Medulla oblongata (tissue), 1 donor: Measurements from ENCODE around the gene PDE8A.
A peak's percentile ranks its signal among the peaks of the same experiment; 100 is the strongest.

Experiments used
- DNase-seq: peaks from one replicate; pipeline ENCODE4 v3.0.0-alpha.2; 2015; ENCODE audit errors: extremely low spot score

Gene PDE8A

DNA sequence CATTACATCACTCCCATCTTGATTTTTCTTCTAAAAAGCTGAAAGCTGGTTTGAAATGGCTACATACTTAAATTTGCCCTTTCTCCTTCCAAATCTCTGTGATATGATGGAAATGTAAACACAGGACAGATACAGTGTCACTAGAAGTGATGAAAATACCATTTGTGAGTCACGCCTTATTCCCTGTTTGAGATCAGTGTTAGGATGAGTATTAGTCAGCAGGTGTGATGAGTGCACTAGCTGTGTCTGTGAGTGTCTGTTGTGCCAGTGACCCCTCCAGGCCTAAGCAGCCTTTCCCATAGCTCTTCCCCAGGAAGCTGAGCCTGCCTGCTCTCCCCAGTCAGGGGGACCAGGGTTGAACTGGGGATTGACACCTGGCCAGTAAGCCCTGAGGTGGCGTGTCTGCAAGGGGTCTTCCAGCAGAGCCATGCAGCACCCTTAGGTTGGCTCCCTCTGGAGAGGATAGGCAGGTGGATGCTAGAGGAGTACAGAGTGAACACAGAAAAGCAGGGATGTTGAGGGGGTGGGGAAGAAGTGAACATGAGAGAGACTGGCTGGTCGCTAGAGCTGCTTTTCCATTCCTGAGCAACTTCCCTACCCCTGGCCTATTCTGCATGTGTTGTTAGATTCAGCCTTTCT is 92.0 kb downstream of the PDE8A start:
- no peak for DNase-seq

DNA sequence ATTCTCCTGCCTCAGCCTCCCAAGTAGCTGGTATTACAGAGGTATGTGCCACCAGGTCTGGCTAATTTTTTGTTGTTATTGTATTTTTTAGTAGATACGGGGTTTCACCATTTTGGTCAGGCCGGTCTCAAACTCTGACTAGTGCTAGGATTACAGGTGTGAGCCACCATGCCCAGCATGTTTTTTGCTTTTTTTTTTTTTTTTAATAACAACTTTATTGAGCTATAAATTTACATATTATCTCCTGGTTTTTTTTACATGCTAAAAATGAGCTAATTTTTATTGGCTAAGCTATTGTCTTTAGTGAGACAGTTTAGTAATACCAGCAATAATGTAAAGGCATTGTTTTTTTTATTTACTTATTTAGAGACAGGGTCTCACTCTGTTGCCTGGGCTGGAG is 105.2 kb downstream of the PDE8A start:
- no peak for DNase-seq

DNA sequence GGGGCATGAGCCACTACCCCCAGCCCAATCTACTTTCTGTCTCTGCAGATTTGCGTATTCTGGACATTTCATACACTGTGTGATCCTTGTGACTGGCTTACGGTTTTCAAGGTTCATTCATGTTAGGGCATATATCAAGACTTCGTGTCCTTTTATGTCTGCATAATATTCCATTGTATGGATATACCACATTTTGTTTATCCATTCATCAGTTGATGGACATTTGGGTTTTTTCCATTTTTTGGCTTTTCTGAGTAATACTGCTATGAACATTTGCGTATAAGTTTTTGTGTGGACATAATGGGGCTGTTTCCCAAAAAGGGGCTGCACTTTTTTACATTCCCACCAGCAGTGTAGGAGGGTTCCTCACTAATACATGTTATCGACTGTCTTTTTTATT is 106.6 kb downstream of the PDE8A start:
- no peak for DNase-seq

DNA sequence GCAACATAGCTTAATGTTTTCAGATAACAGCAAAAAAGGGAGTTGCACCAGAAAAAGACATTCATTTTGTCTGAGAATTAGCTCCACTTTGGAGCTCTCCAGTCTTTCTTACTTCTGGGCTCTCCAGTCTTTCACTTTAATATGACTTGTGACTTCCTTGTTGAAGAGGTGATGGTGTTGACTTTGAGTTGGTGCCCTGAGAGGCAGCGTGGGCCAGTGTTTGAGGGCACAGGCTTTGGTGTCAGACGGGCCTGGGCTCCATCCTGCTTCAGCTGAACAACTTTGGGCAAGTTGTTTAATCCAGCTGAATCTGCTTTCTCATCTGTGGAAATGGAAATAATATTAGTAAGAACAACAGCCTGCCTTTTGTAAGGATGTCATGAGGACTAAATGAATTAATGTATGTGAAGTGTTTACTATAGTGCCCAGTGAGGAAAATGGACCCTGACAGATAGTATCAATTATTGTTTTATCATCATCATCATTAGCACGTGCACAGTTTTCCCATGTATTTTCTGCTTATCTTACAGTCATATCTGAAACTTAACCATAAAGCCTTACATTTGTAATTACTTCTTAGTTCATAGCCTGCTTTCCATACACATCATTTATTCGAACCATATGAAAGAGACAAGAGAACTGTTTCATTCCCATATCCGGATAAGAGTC is 108.4 kb downstream of the PDE8A start:
- DNase-seq = no peak

DNA sequence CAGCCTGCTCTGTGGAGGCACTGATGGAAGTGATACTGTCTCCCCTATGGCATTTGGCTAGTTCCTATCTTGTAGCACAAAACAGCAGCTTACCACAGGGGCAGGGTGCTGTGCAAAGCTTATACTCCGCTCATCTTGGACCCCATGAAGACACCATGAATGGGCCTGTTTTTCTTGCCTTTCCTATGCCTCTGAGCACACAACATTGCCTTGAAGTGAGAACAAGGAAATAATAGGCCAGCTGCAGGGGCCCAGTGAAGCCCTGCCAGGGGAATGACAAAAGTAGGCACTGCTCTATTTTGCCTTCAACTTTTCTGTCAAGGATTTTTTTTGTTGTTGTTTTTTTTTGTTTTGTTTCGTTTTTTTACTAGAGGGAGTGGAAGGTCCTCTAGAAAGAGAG is 110.3 kb downstream of the PDE8A start:
- peak; percentile 67 for DNase-seq

DNA sequence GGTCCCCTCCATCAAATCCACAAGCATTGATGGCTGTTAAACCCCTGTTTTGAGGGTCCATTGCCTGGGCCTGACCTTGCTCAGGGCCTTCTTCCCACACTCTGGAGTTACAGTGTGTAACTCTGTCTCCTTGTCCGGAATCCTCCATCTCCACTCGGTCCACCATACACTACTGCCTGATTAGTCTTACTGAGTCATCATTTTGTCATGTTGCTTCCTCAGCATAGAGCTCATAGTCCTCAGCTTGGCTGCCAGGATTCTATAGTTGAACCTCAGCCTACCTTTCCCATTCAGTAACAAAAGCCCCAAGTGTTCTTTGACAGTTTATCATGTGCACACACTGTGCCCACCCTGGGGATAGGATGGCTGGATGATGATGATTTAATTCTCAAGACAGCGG is 113.0 kb downstream of the PDE8A start:
- DNase-seq = no peak

DNA sequence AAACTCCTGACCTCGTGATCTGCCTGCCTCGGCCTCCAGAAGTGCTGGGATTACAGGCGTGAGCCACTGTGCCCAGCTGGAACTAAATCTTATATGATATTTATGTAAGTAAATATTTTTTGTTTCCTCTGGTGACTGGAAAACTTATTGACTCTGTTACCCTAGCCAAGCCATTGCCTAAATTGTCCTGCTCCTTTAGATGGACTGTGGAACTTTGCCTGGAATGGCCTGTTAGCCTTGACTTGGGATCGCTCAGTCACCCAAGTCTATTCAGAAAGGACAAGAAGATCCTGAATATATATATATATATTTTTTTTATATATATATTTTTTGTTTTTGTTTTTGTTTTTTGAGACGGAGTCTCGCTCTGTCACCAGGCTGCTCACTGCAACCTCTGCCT is 113.9 kb downstream of the PDE8A start:
- no peak for DNase-seq

DNA sequence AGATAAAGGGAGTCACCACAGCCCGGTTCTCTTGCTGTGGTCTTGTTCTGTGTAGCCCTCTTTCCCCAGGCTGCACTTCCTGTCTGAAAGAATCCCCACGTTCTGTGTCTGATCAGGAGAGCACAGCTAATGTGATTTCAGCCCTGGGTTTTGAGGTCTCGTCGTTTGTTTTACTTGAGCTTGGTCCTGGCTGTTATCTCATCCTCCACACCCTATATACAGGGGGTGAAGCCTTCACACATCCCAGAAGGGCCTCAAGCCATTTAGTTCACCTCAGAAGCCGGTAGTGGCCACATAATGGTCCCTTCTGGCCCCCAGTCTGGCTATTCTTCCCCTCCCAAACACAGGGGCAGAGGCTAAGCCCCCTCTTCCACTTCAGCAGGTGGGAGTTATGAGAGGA is 115.6 kb downstream of the PDE8A start:
- DNase-seq = no peak

DNA sequence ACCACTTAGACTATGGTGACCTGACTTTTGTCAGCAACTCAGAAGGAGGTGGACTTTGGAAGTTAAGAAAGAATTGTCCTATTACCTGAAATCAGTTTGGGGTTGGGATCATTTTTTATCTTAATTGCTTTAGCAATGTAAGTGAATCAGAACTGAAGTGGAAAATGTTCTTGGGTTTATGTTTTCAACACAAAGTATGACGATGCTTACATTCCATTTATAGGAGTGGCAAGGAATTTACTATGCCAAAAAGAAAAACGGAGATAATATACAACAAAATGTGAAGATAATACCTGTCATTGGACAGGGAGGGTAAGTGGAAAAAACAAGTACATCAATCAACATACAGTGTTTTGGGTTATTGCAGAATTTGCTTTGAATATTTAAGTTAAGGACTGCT is 116.1 kb downstream of the PDE8A start:
- DNase-seq = no peak

DNA sequence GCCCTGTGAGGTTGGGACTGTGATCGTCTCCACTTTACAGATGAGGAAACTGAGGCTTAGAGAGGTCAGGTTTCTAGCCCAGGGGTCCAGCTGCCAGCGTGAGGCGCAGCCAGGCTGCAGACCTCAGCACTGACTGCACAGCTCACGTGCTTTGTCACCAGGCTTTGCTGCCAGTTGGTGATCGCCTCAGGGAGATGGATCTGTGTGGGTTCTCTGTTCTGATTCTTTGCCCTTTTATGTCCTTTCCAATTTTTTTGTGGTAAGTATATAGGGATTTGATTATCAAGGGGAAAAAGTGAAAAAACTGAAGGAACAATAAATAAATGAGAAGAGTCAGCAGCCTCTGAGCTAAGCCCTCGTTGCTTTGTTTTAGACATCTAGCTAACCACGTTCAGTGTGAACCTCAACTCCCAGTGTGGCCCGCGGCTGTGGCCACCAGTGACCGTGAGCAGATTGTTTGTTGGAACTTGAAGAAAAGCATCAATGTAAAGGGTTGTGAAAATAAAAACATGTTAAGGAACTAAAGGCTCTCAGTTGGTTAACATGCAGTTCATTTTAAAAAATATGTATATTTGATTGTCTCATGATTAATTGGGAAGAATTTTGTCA is 117.6 kb downstream of the PDE8A start:
- DNase-seq = peak; percentile 78

DNA sequence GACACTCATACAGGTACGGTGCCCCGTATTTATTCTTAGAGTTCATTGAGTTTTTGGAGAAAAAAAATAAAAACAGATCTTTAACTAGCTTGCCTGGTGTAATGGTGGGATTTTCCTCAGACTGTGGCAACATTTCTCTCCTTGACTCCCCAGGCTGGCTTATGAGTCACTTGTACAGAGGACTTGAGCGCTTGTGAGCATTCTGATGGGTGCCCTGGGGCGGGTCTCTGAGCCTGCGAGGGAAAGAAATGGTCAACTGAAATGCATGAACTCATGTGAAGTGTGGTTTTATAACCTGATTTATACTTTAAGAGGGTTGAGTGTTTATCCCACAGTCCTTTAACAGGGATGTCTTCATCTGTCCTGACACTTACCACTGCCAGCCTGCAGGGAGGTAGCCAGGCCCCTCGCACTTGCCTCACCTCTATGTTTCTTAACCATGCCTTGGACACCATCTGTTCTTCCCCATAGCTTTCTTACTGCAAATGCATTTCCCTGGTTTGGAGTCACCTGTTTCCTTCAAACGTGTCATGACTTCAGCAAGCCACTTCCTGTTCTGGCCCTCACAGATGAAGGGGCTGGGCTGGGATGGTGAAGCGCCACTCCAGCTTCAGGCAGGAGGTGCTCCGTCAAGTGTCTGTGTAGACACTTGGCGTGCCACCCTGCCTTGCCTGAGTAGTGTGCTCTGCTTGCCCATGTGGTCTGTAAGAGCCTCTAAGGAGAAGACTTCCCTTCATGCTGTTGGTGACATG is 118.7 kb downstream of the PDE8A start:
- DNase-seq = no peak

DNA sequence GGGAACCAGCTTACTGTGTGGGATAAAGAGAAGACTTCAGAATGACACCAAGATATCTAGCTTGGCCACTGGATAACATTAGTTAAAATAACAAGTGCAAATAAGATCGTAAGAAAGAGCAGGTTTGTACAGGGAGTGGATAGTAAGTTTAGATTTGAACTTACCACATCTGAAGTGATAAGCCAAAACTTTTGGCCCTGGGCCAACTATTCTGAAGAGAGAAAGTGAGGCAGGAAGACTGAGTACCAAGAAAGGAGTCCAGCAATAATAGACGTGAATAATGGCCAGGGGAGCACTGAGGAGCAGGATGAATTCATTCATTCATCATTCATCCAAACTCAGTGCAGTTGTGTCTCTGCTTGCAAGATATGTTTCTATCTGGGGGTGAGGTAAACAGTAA is 122.9 kb downstream of the PDE8A start:
- DNase-seq = no peak

DNA sequence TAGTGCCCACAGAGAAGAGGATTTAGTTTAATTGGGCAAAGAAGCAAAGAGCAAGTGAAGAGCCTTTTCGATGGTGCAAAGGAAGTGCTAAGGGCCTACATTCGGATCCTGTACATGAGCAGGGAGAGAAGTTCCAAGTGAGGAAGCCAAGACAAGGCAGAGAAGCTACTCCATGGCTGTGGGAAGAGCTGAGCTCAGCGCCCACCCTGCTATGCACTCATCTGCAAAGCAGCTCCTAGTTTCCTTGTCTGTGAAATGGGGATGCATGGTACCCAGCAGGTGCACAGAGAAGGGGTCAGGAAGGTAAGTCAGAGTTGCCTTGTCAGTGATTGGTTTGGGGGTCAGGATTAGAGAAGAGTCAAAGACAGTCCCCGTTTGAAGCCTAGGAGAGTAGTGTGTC is 126.5 kb downstream of the PDE8A start:
- no peak for DNase-seq

DNA sequence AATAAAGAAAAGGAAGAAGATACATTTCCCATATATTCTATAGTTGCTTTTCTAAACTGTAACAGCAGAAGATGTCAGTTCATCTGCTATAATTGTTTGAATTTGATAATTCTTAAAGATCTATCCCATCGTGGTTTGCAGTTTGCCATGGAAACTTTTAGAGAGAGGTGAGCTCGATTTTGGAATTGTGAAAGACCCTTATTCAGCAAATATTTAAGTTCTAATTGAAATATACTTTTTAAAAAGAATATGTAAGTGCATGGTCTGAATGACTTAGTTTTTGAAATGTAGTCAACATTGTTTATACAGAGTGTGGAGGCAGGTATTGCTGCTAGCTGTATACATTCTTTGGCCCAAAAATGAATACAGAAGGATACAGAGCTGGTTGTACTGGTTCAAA is 127.7 kb downstream of the PDE8A start:
- no peak for DNase-seq

DNA sequence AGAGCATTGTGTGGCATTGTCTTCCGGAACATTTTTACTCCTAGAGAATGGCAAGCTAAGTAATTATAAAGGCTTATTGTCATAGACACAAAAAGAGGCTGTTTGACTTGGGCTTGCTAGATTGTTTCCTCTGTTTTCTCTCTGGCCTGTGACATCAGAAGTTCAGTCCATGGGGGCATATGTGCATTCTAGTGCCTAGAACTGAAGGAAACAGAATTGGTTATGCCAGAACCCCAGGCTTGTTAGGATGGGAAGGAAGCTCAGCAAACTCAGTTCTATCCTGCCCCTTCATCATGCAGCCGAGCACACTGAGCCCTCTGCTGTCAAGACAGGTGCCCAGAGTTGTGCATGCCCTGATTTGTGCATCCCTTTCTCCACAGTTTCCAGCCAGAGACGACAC is 131.3 kb downstream of the PDE8A start:
- DNase-seq = peak; percentile 96

DNA sequence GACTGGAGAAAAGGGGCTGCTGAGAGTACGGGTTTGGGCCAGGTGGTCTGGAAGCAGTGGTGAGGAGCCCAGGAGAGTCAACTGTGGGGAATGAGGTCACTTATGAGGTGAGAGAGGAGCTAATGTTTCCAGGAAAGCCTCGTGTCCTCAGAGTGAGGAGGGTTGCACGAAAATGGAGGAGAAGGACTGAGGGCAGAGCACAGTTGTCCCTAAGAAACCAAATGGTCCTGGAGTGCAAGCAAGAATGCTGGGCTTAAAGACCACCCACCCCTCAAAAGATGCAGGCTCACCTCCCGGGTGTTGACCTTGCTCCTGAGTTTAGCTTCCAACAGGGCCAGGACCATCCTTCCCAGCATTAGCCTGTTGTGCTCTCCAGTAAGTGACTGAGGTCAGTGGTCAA is 133.2 kb downstream of the PDE8A start:
- peak; percentile 2 for DNase-seq

DNA sequence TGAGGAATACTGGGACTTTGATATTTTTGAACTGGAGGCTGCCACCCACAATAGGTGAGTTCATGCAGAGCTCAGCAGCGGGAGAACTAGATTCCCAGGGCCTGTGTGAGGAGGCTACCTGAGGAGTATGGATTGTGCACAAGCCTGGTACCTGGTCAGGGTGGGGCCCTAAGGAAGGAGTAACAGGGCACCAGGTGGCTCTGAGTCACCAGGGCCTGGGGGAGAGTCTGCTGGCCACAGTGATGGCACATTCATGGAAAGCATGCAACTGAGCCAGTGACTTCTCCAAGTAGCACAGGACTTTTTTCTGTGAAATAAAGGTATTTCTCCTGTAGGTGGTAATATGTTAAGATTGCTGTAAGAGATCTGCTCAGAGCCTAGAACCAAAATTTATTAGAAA is 134.4 kb downstream of the PDE8A start:
- no peak for DNase-seq

DNA sequence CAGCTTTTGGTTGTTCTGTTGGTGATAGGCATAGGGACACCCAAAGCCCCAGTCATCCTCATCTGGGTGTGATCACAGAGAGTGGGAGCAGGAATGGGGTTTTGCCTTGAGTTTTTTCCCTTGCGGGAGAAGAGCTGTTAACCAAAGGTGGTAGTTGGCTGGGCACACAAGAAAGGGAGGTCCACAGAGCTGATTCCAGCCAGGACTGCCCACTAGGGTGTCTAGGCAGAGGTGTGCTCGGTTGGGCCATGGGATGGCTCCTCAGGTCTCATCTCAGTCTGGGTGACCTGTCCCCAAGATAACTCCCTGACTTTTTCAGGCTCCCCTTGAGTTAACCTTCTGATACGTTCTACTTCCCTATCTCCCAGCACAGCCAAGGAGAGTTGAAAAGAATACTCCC is 134.8 kb downstream of the PDE8A start:
- no peak for DNase-seq

DNA sequence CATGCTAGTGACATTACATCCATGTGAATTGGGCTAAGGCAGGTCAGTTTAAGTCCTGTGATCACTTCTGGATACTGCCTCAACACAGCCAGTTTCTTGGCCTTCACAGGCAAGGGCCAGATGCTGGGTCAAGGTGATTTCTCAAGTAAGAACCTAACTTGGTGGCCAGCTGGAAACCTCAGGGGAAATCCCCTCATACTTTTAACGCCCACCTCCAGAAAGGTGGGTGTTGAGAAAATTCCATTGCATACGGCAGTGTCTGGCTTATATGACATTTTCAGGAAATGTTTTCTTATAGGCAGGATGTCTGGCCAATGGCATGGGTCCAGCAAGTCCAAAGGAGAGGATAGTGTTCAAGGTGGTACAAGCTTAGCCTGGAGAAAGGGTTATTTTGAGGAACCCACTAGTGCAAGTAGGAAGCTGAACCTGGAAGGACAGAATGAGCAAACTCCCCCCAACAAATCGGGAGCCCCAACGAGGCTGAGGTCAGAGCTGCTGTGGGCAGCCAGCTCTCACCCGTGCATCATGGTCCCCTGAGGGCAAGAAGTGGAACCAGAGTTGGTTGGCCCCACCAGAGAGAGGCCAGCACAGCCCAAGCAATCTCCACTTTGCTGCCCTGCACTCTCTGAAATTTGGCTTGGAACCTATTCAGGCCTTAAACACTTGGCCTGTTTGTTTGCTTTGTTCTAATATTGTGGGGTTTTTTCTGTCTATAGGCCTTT is 135.4 kb downstream of the PDE8A start:
- no peak for DNase-seq

DNA sequence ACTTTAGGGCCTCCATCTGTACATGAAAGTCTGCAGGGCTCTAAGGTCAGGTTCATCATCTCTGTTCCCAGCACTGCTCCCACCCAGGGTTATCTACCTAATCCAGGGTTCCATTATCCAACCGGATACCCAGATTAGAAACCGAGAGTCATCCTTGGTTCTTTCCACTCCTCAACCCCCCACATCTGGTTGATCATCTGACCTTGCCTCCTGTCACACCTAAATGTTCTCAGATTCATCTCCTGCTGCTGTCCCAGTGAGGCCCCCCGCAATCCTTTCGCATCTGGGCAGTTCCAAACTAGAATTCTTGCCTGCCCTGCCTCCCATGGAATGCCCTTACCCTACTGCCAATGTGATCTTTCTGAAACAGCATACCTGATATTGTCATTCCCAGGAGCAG is 136.5 kb downstream of the PDE8A start:
- no peak for DNase-seq

DNA sequence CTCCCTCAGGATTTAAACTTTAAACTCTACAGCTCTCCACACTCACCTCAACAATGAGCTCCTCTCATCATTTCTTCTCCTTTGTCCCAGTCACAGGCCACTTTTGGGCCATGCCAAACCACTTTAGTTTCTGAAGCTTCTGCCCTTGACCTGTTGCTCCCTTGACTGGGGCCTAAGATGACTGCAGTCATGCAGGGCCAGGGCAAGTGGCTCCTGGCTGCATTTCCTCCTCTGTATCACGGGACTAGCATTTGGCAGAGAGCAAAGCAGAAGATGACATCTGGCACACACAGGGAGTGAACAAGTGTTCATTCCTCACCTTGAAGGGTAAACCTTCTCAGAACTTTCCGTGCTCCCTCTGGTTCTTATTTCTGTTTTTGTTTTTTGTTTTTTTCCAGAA is 136.9 kb downstream of the PDE8A start:
- no peak for DNase-seq
